ENCODE data around the gene FOXL1.
"Not testable (repeated sequence)": the region's sequence is repeated elsewhere in the genome, so short reads cannot be mapped to it uniquely, and the experiment has no call there.

Gene FOXL1

DNA sequence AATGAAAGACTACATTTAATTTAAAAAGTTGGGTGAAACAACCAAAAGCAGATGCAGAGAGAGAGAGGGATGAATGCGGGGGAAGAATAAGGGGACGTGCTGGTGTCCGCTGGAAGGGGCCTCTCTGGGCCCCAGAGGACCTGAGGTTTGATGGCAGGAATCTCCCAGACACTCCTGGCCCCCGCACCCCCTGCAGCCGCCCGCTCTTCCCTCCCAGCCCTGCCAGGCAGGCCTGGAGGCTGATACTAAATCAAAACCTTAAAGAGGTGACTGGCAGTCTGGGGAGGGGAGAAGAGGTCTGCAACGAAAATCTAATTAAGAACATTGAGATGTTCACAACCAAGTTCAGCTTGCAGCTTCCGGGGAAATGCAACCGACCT is 2.4 kb downstream of the FOXL1 start:
- no peak for DNase-seq (ENCODE audit: low read depth in 2 of 2)

DNA sequence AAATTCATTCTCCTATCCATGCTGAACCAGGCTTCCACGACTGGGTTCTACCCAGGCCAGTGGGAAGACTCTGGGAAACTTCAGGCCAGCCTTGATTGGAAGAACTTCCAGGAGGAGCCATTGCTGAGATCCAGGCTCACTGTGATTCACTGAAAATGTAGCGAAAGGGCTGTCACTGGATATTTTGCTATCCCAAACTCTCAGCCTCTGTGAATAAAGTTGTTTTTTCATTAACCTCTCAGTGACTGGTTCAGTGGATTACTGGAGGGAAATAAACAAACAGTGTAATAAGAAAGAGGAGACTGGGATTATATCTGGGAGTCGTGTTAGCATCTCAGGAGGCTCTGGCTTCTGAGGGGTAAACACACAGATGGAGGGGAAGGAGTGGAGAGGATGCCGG is 3.1 kb downstream of the FOXL1 start:
- no peak for DNase-seq (ENCODE audit: low read depth in 2 of 2)

DNA sequence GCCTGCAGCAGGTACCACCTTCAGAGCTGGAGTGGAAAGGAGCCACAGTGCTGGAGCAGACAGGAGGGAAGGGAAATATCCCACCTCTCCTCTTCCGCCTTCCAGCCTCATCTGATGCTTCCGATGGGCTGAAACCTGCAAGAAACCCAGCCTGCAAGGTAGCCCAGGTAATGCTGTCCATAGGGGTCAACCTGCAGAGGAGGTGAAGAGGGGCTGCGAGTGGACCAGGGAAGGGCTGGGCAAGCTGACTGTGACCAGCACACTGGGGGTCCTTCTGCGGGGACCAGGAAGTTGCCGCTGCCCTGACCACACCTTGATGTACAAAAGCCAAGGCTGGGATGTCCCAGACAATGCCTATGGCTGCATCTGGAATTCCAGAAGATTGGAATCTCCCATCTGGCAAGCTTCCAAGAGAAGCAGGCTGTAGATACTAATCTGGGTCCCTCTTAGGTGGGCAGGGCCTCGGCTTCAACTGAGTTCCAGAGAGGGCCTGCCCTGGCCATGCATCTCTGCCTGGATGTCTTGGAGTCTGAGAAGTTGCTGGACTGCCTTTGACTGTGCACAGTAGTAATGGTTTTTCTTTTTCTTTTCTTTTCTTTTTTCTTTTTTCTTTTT is 5.8 kb downstream of the FOXL1 start:
- no peak for DNase-seq (ENCODE audit: low read depth in 2 of 2)

DNA sequence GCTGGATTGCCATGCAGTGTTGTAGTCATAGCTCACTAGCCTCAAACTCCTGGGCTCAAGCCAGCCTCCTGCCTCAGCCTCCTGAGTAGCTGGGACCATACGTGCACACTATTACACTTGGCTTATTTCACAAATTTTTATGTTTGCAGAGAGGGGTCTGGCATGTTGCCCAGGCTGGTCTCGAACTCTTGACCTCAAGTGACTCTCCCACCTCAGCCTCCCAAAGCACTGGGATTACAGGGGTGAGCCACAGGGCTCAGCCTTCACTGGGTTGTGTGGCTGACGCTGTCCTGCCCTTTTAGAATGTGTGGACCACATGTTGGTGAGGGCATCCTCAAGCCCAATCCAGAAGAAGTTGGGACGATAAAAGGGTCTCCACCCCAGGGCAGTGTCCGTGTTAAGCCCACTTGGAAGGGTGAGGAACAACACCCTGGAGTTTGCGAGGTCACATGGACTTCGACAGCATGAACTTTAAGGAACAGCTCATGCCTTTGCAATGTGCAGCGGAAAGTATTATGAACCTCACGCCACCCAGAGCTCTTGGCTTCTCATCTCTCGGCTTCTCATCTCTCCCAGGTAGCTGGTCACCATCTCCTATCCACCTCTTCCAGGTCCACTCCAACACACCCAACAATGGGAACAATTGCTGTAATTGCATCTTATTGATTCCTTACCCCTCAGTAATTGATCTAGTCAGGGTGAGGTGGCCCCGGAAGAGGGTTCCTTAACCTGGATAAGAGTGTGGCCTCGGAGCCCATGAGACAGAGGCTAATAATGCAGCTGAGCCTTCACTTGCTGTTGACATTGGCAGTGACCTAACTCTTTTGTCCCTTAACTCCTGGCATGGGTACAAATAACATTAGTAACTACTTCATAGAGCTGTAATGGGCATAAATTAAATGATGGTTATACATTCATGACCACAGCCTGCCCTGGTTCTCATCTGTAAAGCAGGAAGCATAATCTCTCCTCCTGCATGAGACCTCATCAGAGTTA is 6.7 kb downstream of the FOXL1 start:
- no peak for DNase-seq (ENCODE audit: low read depth in 2 of 2)

DNA sequence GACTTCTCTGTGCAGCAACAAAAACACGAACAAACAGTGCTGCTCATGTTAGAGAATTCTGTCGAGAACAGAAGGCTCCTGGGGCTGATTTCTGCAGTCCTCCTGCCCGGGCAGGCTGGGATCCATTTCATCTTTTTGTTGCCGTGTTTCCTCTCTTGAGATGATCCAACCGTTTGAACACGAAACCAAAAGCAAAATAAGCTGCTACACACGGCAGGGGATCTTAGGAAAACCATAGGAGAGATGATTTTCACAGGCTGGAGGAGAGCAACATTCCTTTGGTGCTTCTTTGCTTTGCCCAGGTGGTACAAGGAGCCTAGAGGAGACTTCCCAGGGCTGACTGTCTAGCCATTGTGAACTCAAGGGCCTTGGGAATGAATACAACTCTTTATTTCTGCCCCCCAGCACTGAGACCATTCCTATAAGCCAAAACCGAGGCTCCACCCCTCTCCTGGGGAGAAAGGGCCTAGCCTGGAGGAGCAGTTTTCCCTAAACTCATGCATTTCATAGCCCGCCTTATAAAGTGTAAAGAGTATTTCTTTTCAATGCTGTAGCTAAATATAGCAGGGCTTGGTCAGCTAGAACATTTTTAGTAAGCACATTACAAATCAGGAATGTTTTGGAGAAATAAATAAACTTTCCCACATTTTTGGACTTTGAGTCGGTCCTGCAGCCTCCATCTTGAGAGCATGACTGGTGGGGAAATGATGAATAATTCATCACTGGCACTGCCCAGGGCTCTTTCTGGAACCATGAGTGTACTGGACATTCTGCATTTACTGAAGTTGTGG is 7.7 kb downstream of the FOXL1 start:
- DNase-seq (ENCODE audit: low read depth in 2 of 2): no peak

DNA sequence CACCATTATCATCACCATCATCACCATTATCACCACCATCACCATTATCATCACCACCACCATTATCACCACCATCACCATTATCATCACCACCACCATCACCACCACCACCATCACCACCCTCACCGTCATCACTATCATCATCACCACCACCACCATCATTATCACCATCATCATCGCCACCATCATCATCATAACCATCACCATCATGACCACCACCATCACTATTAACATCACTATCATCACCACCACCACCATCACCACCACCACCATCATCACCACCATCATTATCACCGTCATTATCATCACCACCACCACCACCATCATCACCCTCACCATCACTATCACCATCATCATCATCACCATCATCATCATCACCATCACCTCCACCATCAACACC is 9.1 kb downstream of the FOXL1 start:
- no peak for DNase-seq (ENCODE audit: low read depth in 2 of 2)

DNA sequence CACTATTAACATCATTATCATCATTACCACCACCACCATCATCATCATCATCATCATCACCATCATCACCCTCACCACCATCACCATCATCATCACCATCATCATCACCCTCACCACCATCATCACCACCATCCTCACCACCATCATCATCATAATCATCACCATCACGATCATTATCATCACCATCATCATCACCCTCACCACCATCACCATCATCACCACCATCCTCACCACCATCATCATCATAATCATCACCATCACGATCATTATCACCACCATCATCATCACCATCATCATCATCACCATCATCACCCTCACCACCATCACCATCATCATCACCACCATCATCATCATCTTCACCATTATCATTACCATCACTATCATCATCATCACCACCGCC is 9.6 kb downstream of the FOXL1 start:
- not testable (repeated sequence) for DNase-seq (ENCODE audit: low read depth in 2 of 2)

DNA sequence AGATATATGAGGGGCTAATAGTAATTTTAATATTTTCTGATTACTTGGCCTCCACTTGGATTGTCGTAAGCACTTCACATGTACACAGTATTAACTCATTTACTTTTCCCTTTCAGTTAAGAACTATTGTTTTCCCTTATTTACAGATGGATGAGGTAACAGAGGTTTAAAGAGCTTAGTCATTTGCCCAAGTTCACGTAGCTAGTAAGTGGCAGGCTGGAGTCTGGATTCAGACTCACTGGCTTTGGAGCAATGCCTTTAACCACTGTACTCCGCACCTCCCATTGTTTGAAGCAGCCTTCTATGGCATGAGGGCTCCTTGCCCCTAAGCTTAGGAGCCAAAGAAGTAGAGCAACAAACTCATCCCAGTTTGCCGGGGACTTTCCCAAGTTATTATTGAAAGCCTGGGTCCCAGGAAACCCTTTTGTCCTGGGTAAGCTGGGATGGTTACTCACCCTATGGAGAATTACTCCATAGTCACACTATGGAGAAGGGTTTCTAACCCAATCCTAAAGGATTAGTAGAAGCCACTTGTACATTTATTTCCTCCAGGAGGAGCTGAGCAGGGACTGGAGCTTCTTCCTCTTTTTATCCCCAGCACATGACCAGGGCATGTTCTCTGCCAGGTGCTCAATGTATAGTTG is 12.3 kb downstream of the FOXL1 start:
- no peak for DNase-seq (ENCODE audit: low read depth in 2 of 2)

DNA sequence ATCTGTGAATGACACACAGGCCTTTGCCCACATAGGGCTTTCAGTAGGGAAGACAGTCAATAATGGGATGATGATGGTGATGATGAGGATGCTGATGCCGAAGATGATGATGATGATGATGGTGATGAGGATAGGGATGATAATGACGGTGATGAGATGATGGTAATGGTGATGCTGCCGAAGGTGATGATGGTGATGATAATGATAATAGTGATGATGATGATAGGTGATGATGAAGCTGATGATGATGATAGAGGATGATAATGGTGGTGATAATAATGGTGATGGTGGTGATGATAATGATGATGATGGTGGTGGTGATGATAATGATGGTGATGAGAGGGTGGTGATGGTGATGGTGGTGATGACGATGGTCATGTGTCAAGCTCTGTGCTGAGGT is 12.9 kb downstream of the FOXL1 start:
- no peak for DNase-seq (ENCODE audit: low read depth in 2 of 2)

DNA sequence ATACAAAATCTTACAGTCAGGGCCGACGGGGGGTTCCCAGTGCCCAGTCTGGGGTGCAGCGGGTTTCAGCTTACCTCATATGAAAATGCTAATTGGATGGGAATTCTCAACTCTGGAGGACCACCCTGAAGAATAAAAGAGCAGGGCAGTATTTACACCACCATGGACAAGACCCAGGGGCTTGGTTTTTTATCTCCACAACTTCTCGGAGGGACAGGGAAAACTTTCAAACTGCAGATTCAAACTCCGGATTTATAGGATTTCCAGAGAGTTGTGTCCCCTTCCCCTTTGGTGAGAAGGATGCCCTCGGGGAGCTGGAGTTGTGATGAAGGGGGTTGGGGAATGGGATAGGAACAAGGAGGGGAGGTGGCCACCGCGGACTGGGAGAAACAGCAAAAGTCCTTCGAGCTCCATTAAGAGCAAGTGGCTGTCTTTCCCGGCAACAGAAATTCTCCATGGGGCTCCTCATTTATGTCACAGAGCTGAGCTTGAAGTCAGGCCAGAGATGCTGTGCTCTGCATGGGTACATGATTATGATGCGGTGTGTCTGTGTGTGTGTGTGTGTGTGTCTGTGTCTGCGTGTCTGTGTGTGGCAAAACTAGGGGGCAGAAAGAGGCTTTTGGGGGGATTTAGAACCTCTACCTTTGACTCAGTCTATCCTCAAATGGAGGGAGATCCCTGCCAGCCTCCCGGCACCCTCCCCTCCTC is 15.7 kb downstream of the FOXL1 start:
- no peak for DNase-seq (ENCODE audit: low read depth in 2 of 2)

DNA sequence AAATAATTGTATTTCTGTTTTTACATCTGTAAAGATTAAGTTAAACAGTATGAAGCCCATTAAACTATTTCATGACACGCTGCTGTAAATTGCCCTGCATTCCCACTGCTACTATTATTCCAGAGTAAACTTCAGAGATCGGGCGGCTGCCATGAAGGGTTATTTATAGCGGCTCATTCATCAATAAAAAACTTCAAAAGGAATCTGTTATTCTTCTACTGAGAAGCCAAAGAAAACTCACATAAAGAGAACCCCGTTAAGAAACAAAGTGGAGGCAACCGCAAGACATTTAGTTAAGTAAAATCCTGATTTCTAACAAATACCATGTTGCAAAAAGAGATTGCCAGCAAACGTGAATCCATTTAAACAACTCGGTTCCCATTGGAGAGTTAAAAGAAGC is 16.4 kb downstream of the FOXL1 start:
- DNase-seq (ENCODE audit: low read depth in 2 of 2): no peak

DNA sequence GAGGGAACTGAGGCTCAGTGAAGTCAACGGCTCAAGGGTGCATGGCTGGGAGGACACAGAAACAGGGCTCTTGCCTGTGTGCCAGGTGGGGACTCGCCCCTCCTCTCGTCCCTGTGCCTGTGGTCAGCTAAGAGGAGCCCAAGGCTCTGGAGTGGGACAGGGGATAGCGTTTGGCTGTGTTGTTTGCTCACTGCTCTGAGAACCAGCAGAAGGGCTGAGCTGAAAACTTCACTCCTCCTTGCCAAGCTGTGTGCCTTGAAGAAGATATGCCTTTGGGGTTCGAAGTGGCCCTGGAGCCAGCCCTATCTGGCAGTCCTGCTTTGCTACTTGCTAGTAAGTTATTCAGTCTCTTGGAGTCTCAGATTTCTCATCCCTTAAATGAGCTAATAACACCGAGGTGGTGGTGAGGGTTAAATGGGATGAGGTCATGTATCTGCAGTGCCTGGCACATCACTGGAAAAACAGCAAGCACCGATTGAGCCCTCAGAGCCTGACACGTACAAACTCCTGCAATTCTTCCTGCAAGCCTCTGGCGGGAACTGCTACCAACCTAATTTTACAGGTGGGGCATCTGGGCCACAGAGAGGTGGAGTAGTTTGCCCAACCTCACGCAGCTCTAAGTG is 17.7 kb downstream of the FOXL1 start:
- no peak for DNase-seq (ENCODE audit: low read depth in 2 of 2)

DNA sequence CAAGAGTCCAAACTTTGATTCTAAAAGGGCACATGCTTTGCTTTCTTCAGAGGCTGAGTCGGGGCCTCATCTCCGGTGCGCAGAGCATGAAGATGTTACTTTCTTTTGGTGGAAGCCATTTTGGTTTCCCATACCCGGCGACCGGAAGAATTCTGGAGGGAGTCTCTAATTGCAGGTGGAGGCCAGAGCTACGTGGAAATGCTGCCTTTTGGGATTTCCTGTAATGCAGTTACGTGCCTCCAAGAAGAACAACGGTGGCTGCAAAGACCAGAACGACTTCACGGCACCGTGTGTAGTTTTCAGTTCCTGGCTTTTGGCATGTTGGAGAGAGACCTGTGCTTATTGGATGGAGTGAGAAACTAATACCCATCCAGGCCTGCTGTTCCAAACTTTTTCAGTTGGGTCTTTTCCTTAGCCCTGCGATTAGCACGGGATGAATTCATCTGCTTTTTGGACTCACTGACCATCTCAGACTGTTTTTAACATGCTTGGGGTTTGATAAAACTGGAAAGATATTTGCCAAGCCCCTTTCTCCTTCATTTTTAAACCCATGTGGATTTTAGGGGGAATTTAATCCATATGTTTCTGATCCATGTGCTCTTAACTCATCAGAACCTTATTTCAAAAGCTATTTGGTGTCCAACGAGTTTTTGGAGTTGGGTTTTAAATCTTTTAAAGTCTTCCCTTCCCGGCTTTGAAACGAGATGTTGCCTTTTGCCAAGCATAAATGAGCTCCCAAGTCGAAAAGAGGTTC is 19.0 kb downstream of the FOXL1 start:
- DNase-seq (ENCODE audit: low read depth in 2 of 2): no peak

DNA sequence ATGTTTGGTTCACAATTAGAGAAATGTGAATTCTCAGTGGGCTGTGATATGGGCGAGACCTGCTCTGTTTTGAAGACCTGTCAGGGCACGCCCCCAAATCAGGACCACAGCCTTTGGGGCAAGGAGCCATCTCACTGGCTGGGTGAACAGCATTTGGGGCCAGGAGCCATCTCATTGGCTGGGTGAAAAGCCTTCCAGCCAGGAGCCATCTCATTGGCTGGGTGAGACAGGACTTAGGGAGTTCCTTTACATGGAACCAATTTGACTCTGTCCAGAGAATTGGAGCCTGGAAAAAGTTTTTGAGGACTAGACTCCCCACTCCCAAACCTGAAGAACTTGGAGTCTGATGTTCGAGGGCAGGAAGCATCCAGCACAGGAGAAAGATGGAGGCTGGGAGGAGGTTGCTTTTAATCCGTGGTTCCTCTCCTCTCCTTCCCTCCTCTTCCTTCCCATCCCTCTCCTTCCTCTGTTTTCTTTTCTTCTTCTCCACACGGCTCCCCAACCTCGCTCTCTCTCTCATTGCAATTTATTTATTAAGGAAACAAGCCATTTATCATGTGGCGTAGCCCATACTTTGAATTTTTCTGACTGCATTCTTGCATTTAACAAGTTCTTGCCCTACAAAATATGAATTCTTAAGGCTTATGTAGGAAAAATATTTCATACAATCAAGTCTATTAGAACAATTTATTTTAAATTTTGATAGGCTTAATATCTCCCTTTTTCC is 19.7 kb downstream of the FOXL1 start:
- no peak for DNase-seq (ENCODE audit: low read depth in 2 of 2)

DNA sequence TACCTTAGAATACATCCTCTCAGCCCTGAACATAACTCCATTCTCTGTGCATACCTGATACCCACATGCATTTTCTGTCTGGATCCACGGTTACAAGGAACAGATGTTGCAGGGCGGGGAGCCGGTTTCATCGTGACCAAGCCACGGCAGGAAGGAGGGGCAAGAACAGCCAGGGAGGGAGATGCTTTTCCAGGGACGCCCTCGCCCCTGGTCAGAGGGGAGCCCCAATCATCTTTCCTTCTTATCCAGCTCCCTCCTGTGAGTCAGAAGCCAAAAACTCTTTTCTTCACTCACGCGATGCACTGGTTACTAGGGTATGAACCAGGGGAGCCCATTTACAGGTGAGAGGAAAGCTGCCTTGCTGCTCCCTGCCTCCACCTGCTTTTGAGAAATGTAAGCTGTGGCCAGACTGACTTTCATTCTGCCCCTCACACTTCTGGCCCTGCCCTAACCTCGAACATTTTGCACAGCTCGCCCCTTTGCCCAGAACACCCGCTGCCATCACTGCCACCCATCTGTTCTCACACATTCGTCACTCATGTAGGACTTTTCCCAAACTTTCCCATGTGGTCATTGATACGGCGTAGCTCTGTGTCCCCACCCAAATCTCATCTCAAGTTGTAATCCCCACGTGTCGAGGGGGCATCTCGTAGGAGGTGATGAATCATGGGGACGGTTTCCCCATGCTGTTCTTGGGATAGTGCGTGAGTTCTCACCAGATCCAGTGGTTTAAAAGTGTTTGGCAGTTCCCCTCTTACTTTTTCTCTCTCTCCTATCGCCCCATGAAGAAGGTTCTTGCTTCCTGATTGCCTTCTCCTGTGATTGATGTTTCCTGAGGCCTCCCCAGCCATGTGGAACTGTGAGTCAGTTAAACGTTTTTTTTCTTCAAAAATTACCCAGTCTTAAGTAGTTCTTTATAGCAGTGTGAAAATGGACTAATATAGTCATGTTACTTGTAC is 20.5 kb downstream of the FOXL1 start:
- no peak for DNase-seq (ENCODE audit: low read depth in 2 of 2)

DNA sequence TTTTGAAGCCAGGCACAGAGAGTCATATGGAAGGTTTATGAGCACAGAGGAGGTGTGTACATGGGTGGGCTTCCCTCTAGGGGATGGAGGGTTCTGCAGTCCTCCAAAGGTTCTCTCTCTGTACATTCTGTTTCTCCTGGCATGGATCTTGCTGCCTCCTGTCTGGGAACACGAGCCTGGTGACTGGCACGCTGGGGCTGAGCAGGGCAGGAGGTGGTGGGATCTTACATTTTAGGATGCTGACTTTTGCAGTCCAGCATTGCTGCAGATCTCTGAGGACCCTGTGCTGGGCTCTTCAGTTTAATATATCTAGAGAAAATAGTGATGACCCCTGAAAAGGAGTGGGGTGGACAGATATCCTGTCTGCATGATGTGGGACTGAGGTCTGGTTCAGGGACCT is 23.0 kb downstream of the FOXL1 start:
- no peak for DNase-seq (ENCODE audit: low read depth in 2 of 2)

DNA sequence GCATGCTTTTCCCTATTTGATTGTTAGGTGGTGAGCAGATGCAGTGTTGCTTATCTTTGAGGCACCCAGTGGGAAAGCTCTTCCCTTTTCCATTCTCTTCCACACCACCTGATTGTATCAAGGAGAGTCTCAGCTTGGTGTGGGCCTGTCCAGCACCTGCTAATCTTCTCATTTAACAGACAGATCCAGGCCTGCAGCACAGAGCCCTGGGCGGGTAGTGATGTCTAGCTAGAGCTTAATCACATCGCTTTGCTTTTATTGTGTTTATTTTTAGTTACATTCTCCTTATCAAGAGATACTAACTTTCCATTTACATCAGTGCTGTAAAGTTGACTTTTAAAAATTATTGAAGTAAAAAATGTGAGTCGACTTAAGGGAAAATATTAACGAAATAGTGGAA is 24.2 kb downstream of the FOXL1 start:
- no peak for DNase-seq (ENCODE audit: low read depth in 2 of 2)

All from stimulated activated CD8-positive, alpha-beta memory T cell treated with anti-CD3 and anti-CD28 coated beads, Interleukin-7, amount 100 ng/mL, for 4 hours (primary cell).